ENCODE measurements around the gene SOHLH1.

- TF ChIP-seq BHLHE40 (IDR thresholded peaks at IDR 0.05; ENCODE audit: low read depth, low read length) = no peak
- TF ChIP-seq POLR2A (IDR thresholded peaks at IDR 0.05; ENCODE audit: low read depth, low read length) = no peak
- TF ChIP-seq RFX5 (IDR thresholded peaks at IDR 0.05; ENCODE audit: low read depth, low read length) = no peak
- TF ChIP-seq RCOR1 (IDR thresholded peaks at IDR 0.05; ENCODE audit: insufficient replicate concordance, low read length) = no peak
- TF ChIP-seq CTCF (conservative IDR thresholded peaks at IDR 0.05; ENCODE audit: low read depth, low read length) = no peak
- TF ChIP-seq CEBPB (IDR thresholded peaks at IDR 0.05; ENCODE audit: low read depth, low read length) = no peak
- no peak for TF ChIP-seq MAZ (IDR thresholded peaks at IDR 0.05; ENCODE audit: borderline replicate concordance, low read depth, low read length)
- no peak for TF ChIP-seq RAD21 (IDR thresholded peaks at IDR 0.05; ENCODE audit: low read length)
- TF ChIP-seq MXI1 (IDR thresholded peaks at IDR 0.05; ENCODE audit: borderline replicate concordance, low read depth, low read length) = no peak
- no peak for TF ChIP-seq USF2 (IDR thresholded peaks at IDR 0.05; ENCODE audit: low read depth, low read length)
- no peak for TF ChIP-seq SMC3 (IDR thresholded peaks at IDR 0.05; ENCODE audit: low read depth, low read length)
These were observed 34.2 kb downstream of the SOHLH1 start for GRCh38 chr9:135664801-135665794.
